ENCODE measurements around the gene L1TD1.
"Not testable (repeated sequence)": the region's sequence is repeated elsewhere in the genome, so short reads cannot be mapped to it uniquely, and the experiment has no call there.

DNA sequence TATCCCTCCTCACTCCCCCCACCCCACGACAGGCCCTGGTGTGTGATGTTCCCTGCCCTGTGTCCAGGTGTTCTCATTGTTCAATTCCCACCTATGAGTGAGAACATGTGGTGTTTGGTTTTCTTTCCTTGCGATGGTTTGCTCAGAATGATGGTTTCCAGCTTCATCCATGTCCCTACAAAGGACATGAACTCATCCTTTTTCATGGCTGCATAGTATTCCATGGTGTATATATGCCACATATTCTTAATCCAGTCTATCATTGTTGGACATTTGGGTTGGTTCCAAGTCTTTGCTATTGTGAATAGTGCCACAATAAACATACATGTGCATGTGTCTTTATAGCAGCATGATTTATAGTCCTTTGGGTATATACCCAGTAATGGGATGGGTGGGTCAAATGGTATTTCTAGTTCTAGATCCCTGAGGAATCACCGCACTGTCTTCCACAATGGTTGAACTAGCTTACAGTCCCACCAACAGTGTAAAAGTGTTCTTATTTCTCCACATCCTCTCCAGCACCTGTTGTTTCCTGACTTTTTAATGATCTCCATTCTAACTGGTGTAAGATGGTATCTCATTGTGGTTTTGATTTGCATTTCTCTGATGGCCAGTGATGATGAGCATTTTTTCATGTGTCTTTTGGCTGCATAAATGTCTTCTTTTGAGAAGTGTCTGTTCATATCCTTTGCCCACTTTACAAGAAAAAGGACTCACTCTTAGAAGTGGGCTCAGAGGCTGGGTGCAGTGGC, 45.2 kb downstream of the L1TD1 start:
- not testable (repeated sequence) for TF ChIP-seq TAL1 (IDR thresholded peaks at IDR 0.05); EP300 (IDR thresholded peaks at IDR 0.05; ENCODE audit: low read length); UBTF (IDR thresholded peaks at IDR 0.05; ENCODE audit: borderline replicate concordance in 1 of 2, low read depth in 2 of 2, low read length in 2 of 2); HDAC1 (IDR thresholded peaks at IDR 0.05); SMC3 (conservative IDR thresholded peaks at IDR 0.05; ENCODE audit: insufficient read depth, low read depth, low read length); CTCF (IDR thresholded peaks at IDR 0.05 in 2 of 3, conservative IDR thresholded peaks at IDR 0.05 in 1 of 3; ENCODE audit: insufficient read depth in 2 of 3, low read depth in 1 of 3, low read length in 3 of 3); ZNF766 (CRISPR knock-in tag; conservative IDR thresholded peaks at IDR 0.05); AFF1 (IDR thresholded peaks at IDR 0.05; ENCODE audit: low read depth in 1 of 2, partially characterized antibody in 2 of 2); MAFK (IDR thresholded peaks at IDR 0.05; ENCODE audit: low read length); GATAD2B (IDR thresholded peaks at IDR 0.05; ENCODE audit: borderline replicate concordance); FOXJ3 (CRISPR knock-in tag; IDR thresholded peaks at IDR 0.05)
